Body of pancreas (tissue), 4 donors: ENCODE data around the gene ABI1. TPM values are rescaled to one million over a fixed set of nuclear protein-coding genes. Genes with fewer than 3 reads are reported as not detected.

Experiments used
- ATAC-seq: fragments of 150-250 bp; one replicate; pipeline ENCODE4 v1.9.1; 2016
- DNase-seq, 4 donors: peaks; one replicate each; pipeline ENCODE4 v3.0.0-alpha.2; 2019
- H3K27ac ChIP-seq, 4 donors: fragments of 200-600 bp; sonication (generic); 1 replicate in 3 of 4; 2 replicates in 1 of 4; pipeline versions ENCODE4 v1.5.1 to v1.6.1; 2016 to 2019; ENCODE audit warnings: mild to moderate bottlenecking in 1 of 4, mixed read lengths in 1 of 4, moderate library complexity in 1 of 4
- H3K27me3 ChIP-seq, 2 donors: fragments of 200-600 bp; sonication (generic); one replicate each; pipeline ENCODE4 v1.6.0; 2016; ENCODE audit warnings: mild to moderate bottlenecking in 1 of 2
- H3K36me3 ChIP-seq, 2 donors: fragments of 200-600 bp; sonication (generic); replicated peaks in 1 of 2; 2 replicates each; pipeline ENCODE4 v1.5.1; 2016; ENCODE audit warnings: low read depth in 2 of 2; ENCODE audit not compliant: insufficient read depth in 1 of 2
- H3K4me1 ChIP-seq: fragments of 200-600 bp; sonication (generic); one replicate; pipeline ENCODE4 v1.6.0; 2016
- H3K4me3 ChIP-seq, 2 donors: fragments of 200-600 bp; sonication (generic); 1 replicate in 1 of 2; 2 replicates in 1 of 2; pipeline ENCODE4 v1.5.1; 2016 to 2019
- H3K9me3 ChIP-seq, 3 donors: fragments of 200-600 bp; sonication (generic); 1 replicate in 2 of 3; 2 replicates in 1 of 3; pipeline ENCODE4 v1.5.1; 2016
- CTCF ChIP-seq, 7 experiments: fragments of 450-650 bp in 4 of 7; fragments of 200-600 bp in 3 of 7; sonication (generic) in 3 of 7; IDR thresholded peaks; one replicate each; pipeline ENCODE4 v1.5.1; 2016 to 2019; ENCODE audit warnings: antibody characterized with exemption in 7 of 7
- POLR2A ChIP-seq, 3 donors: fragments of 450-650 bp; IDR thresholded peaks; one replicate each; pipeline ENCODE4 v1.6.1; 2016; ENCODE audit warnings: antibody characterized with exemption in 3 of 3, mild to moderate bottlenecking in 2 of 3
- WGBS, 2 donors: methylation state at CpG; one replicate each; pipeline ENCODE4 v1.1.5; 2017; 5-methylcytosine and 5-hydroxymethylcytosine counted together
- intact Hi-C: fragments of 100-400 bp; cut with DNase I; formaldehyde crosslinking; loops from one replicate; pipeline ENCODE4 v1.15.1; 2023
- total RNA-seq, 2 donors: library from RNA; depleted of rRNA; stranded (reverse); fragments of >200 nt; gene quantifications; one replicate each; pipeline ENCODE4 v1.1.0, GENCODE V29; 2016

The ABI1 gene
- total RNA-seq, 2 donors from 2014 or later, result 13.5 to 24.9 TPM

GRCh38 chr10:26714415-26715136 is 146.2 kb downstream of the ABI1 start:
- 100% methylated on average over 1 of the region's 1 CpG for whole genome bisulfite sequencing, 2 donors
- ATAC-seq (no peak), DNase-seq (no peak)

GRCh38 chr10:26711324-26711723 is 149.4 kb downstream of the ABI1 start:
- Histone ChIP-seq H3K36me3 (no peaks in the 10 kb centered on the region), H3K27me3 (no peaks in the 10 kb centered on the region), H3K9me3 (no peaks in the 10 kb centered on the region), H3K4me1 (no peaks in the 10 kb centered on the region), H3K4me3 (no peak overlapping the region), H3K27ac (no peak overlapping the region)
- TF ChIP-seq POLR2A (IDR thresholded peaks at IDR 0.05), result no peak
- TF ChIP-seq CTCF (IDR thresholded peaks at IDR 0.05), result no peak
- DNase-seq, result no peak
- no peak for ATAC-seq
- intact Hi-C loops, result no loop called here
- 88 to 100% methylated on average over 5 of the region's 5 CpGs for WGBS, 2 donors

More at GRCh38 chr10:26714415-26715136, 146.2 kb downstream of the ABI1 start:
- TF ChIP-seq POLR2A (IDR thresholded peaks at IDR 0.05), result no peak
- no peak for TF ChIP-seq CTCF (IDR thresholded peaks at IDR 0.05)
- no peaks in the 10 kb centered on the region for H3K27me3 ChIP-seq
- H3K4me1 ChIP-seq, result no peaks in the 10 kb centered on the region
- intact Hi-C loops, result no loop called here
- H3K36me3 ChIP-seq, result no peaks in the 10 kb centered on the region
- H3K4me3 ChIP-seq, result no peak overlapping the region
- H3K9me3 ChIP-seq, result no peaks in the 10 kb centered on the region
- H3K27ac ChIP-seq, result no peak overlapping the region

- no peaks in the 10 kb centered on the region for H3K4me1 ChIP-seq
- TF ChIP-seq POLR2A (IDR thresholded peaks at IDR 0.05), result no peak
- no peaks in the 10 kb centered on the region for H3K9me3 ChIP-seq
- no peak for DNase-seq
- ATAC-seq, result no peak
- H3K27ac ChIP-seq, result no peak overlapping the region
- no peaks in the 10 kb centered on the region for H3K36me3 ChIP-seq
- H3K27me3 ChIP-seq, result no peaks in the 10 kb centered on the region
- no peak overlapping the region for H3K4me3 ChIP-seq
- intact Hi-C loops, result no loop called here
- WGBS, 2 donors, result 84 to 89% methylated on average over 10 of the region's 10 CpGs
These were observed 153.8 kb downstream of the ABI1 start for GRCh38 chr10:26706936-26707335.

- Histone ChIP-seq H3K4me3 (no peak overlapping the region), H3K9me3 (no peaks in the 10 kb centered on the region), H3K36me3 (no peaks in the 10 kb centered on the region), H3K27me3 (no peaks in the 10 kb centered on the region), H3K27ac (no peak overlapping the region), H3K4me1 (no peaks in the 10 kb centered on the region)
- intact Hi-C loops, result no loop called here
- DNase-seq, result peak in 1 of 4 donors; percentile 22
- TF ChIP-seq CTCF (IDR thresholded peaks at IDR 0.05), result no peak
- TF ChIP-seq POLR2A (IDR thresholded peaks at IDR 0.05), result no peak
- ATAC-seq, result no peak
- WGBS, 2 donors, result 83 to 84% methylated on average over 6 of the region's 6 CpGs
These were observed 154.6 kb downstream of the ABI1 start for GRCh38 chr10:26706206-26706605.

GRCh38 chr10:26703974-26704373 is 156.8 kb downstream of the ABI1 start:
- Histone ChIP-seq H3K27ac (no peak overlapping the region), H3K4me3 (no peak overlapping the region), H3K36me3 (no peaks in the 10 kb centered on the region), H3K9me3 (no peaks in the 10 kb centered on the region), H3K27me3 (no peaks in the 10 kb centered on the region), H3K4me1 (peaks cover under 1% of the 10 kb centered on the region)
- intact Hi-C loops, result no loop called here
- ATAC-seq, result no peak
- TF ChIP-seq POLR2A (IDR thresholded peaks at IDR 0.05) (no peak), CTCF (IDR thresholded peaks at IDR 0.05) (no peak)
- no peak for DNase-seq
- 88 to 95% methylated on average over 9 of the region's 9 CpGs for WGBS, 2 donors
